ENCODE measurements around the gene KLK2. TPM values are rescaled to one million over a fixed set of nuclear protein-coding genes. Genes with fewer than 3 reads are reported as not detected.

The KLK2 gene
- polyA plus RNA-seq, 3 donors: not detected

DNA sequence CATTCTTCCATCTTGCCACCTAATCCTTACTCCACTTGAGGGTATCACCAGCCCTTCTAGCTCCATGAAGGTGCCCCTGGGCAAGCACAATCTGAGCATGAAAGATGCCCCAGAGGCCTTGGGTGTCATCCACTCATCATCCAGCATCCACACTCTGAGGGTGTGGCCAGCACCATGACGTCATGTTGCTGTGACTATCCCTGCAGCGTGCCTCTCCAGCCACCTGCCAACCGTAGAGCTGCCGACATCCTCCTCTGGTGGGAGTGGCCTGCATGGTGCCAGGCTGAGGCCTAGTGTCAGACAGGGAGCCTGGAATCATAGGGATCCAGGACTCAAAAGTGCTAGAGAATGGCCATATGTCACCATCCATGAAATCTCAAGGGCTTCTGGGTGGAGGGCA lies 21.6 kb upstream of the KLK2 start:
- H3K9me3 Mint-ChIP-seq: no peaks in the 10 kb centered on the region
- Histone ChIP-seq H3K4me2 (replicated peaks; ENCODE audit: extremely low read depth, low read length, poor library complexity, severe bottlenecking) (no peak overlapping the region), H4K20me1 (ENCODE audit: insufficient read depth, low read length) (no peaks in the 10 kb centered on the region), H3K9me3 (replicated peaks in 1 of 2; ENCODE audit: control insufficient read depth in 1 of 2, insufficient read depth in 1 of 2, low read length in 2 of 2) (no peaks in the 10 kb centered on the region), H3K27me3 (ENCODE audit: control insufficient read depth in 2 of 2, insufficient read depth in 2 of 2, low read length in 2 of 2) (peaks cover 0 to 2% of the 10 kb centered on the region in 2 donors), H3K4me1 (ENCODE audit: control insufficient read depth in 1 of 2, insufficient read depth in 2 of 2, low read length in 2 of 2) (no peaks in the 10 kb centered on the region), H2AFZ (ENCODE audit: insufficient read depth, low read depth, low read length, poor library complexity, severe bottlenecking) (no peak overlapping the region), H3K79me2 (ENCODE audit: insufficient read depth, low read length) (no peaks in the 10 kb centered on the region), H3K9ac (ENCODE audit: insufficient read depth, low read length, poor library complexity, severe bottlenecking) (no peak overlapping the region), H3K4me3 (replicated peaks in 1 of 3; ENCODE audit: low read depth in 2 of 3, low read length in 3 of 3) (no peak overlapping the region), H3K36me3 (replicated peaks in 1 of 2; ENCODE audit: control insufficient read depth in 1 of 2, insufficient read depth in 2 of 2, low read length in 2 of 2) (no peaks in the 10 kb centered on the region), H3K27ac (ENCODE audit: low read depth in 1 of 2, low read length in 2 of 2) (no peak overlapping the region)
- WGBS (ENCODE audit: insufficient coverage): 95% methylated on average over 3 of the region's 4 CpGs
- intact Hi-C loops (cut with micrococcal nuclease): no loop called here
- TF ChIP-seq, protein P1, sequence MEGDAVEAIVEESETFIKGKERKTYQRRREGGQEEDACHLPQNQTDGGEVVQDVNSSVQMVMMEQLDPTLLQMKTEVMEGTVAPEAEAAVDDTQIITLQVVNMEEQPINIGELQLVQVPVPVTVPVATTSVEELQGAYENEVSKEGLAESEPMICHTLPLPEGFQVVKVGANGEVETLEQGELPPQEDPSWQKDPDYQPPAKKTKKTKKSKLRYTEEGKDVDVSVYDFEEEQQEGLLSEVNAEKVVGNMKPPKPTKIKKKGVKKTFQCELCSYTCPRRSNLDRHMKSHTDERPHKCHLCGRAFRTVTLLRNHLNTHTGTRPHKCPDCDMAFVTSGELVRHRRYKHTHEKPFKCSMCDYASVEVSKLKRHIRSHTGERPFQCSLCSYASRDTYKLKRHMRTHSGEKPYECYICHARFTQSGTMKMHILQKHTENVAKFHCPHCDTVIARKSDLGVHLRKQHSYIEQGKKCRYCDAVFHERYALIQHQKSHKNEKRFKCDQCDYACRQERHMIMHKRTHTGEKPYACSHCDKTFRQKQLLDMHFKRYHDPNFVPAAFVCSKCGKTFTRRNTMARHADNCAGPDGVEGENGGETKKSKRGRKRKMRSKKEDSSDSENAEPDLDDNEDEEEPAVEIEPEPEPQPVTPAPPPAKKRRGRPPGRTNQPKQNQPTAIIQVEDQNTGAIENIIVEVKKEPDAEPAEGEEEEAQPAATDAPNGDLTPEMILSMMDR (IDR thresholded peaks at IDR 0.05): no peak
- H3K27ac Mint-ChIP-seq: no peak overlapping the region
- DNase-seq: no peak
- no peaks in the 10 kb centered on the region for H3K36me3 Mint-ChIP-seq
- H3K4me1 Mint-ChIP-seq: no peaks in the 10 kb centered on the region
- peaks cover 11 to 31% (median 17%) of the 10 kb centered on the region in 3 donors for H3K27me3 Mint-ChIP-seq (ENCODE audit: low read depth in 3 of 3)
- H3K4me3 Mint-ChIP-seq: no peak overlapping the region

DNA sequence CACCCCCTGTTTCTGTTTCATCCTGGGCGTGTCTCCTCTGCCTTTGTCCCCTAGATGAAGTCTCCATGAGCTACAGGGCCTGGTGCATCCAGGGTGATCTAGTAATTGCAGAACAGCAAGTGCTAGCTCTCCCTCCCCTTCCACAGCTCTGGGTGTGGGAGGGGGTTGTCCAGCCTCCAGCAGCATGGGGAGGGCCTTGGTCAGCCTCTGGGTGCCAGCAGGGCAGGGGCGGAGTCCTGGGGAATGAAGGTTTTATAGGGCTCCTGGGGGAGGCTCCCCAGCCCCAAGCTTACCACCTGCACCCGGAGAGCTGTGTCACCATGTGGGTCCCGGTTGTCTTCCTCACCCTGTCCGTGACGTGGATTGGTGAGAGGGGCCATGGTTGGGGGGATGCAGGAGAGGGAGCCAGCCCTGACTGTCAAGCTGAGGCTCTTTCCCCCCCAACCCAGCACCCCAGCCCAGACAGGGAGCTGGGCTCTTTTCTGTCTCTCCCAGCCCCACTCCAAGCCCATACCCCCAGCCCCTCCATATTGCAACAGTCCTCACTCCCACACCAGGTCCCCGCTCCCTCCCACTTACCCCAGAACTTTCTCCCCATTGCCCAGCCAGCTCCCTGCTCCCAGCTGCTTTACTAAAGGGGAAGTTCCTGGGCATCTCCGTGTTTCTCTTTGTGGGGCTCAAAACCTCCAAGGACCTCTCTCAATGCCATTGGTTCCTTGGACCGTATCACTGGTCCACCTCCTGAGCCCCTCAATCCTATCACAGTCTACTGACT lies 18.4 kb upstream of the KLK2 start, which contains the start of gene KLK3:
Gene KLK3, plus strand, starts transcription at position 280 of the 775 bp plus-strand sequence. Its CDS starts 41 bp downstream, at position 321.
- Histone ChIP-seq H3K27me3 (ENCODE audit: control insufficient read depth in 2 of 2, insufficient read depth in 2 of 2, low read length in 2 of 2) (peaks cover 0 to 2% of the 10 kb centered on the region in 2 donors), H3K9ac (ENCODE audit: insufficient read depth, low read length, poor library complexity, severe bottlenecking) (no peak within 1 kb of the TSS), H3K79me2 (ENCODE audit: insufficient read depth, low read length) (no peaks in the 10 kb centered on the region), H3K4me3 (replicated peaks in 1 of 3; ENCODE audit: low read depth in 2 of 3, low read length in 3 of 3) (no peak within 1 kb of the TSS), H3K4me2 (replicated peaks; ENCODE audit: extremely low read depth, low read length, poor library complexity, severe bottlenecking) (no peak within 1 kb of the TSS), H3K36me3 (replicated peaks in 1 of 2; ENCODE audit: control insufficient read depth in 1 of 2, insufficient read depth in 2 of 2, low read length in 2 of 2) (no peaks in the 10 kb centered on the region), H3K27ac (ENCODE audit: low read depth in 1 of 2, low read length in 2 of 2) (no peak within 1 kb of the TSS), H2AFZ (ENCODE audit: insufficient read depth, low read depth, low read length, poor library complexity, severe bottlenecking) (no peak within 1 kb of the TSS), H3K9me3 (replicated peaks in 1 of 2; ENCODE audit: control insufficient read depth in 1 of 2, insufficient read depth in 1 of 2, low read length in 2 of 2) (no peaks in the 10 kb centered on the region), H3K4me1 (ENCODE audit: control insufficient read depth in 1 of 2, insufficient read depth in 2 of 2, low read length in 2 of 2) (no peaks in the 10 kb centered on the region), H4K20me1 (ENCODE audit: insufficient read depth, low read length) (no peaks in the 10 kb centered on the region)
- H3K27me3 Mint-ChIP-seq (ENCODE audit: low read depth in 3 of 3): peaks cover 21 to 26% (median 22%) of the 10 kb centered on the region in 3 donors
- H3K27ac Mint-ChIP-seq: peak within 1 kb of the TSS in 1 of 7 donors; percentile 24
- no peak within 1 kb of the TSS for H3K4me3 Mint-ChIP-seq
- no peaks in the 10 kb centered on the region for H3K36me3 Mint-ChIP-seq
- 70% methylated on average over 4 of the region's 9 CpGs for WGBS (ENCODE audit: insufficient coverage)
- TF ChIP-seq, protein P1 (IDR thresholded peaks at IDR 0.05): no peak
- no peak for DNase-seq
- peaks cover 0 to 1% (median 0%) of the 10 kb centered on the region in 7 donors for H3K9me3 Mint-ChIP-seq
- H3K4me1 Mint-ChIP-seq: no peaks in the 10 kb centered on the region
- intact Hi-C loops (cut with micrococcal nuclease): no loop called here

Measured in CD14-positive monocyte (primary cell).